Measurements from ENCODE around the gene SPP2. TPM values are rescaled to one million over a fixed set of nuclear protein-coding genes. Genes with fewer than 3 reads are reported as not detected.

Gene SPP2, protein sequence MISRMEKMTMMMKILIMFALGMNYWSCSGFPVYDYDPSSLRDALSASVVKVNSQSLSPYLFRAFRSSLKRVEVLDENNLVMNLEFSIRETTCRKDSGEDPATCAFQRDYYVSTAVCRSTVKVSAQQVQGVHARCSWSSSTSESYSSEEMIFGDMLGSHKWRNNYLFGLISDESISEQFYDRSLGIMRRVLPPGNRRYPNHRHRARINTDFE
- total RNA-seq: not detected
- long read RNA-seq: 0 reads

- intact Hi-C loops (cut with DNase I): no loop called here
- DNase-seq (ENCODE audit: missing footprints) (no peak), ATAC-seq (no peak)
Measured at GRCh38 chr2:234050455-234051135, at the start of gene SPP2. Gene SPP2, plus strand, starts transcription at chr2:234050702. Its CDS starts 85 bp downstream, at chr2:234050787.

DNA sequence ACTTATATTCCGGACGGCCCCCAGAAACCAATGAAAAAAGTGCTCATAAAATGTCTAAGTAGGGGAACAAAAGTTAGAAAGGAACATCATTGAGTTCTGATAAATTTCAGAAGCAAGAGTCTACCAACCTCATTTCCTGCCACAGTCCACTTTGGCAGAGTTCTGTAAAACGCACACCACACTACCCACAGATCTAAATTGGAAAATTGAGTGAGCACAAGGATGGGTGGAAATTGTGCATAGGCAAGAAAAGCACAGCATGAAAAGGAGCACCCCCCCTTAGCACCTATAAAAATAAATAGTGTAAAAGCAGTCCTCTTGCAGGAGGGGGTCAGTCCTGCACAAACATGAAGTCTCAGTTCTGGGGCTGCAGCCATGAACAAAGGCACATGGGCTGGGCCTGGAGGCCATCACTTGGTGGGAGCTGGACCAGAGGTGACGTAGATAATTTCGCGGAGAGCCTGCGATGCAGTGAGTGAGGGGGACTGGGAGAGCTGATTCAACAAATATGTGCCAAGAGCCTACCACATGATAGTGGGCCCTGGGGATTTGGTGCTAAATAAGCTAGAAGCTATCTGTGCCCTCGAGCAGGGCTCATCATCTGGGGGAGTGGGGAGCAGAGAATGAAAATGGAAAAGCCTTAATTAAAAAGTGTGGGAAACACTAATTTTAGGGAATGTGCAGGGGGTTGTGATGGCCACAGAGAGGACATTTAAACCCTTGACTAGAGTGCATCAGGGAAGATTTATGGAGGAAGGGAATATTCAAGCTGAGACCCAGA, 48.9 kb upstream of the SPP2 start:
- DNase-seq (ENCODE audit: missing footprints): no peak
- ATAC-seq: no peak
- intact Hi-C loops (cut with DNase I): no loop called here

GRCh38 chr2:234002281-234002680, 48.2 kb upstream of the SPP2 start:
- no peak for ATAC-seq

GRCh38 chr2:234003972-234004617, 46.4 kb upstream of the SPP2 start:
- ATAC-seq (no peak), DNase-seq (ENCODE audit: missing footprints) (no peak)
- intact Hi-C loops (cut with DNase I): no loop called here

More at GRCh38 chr2:234002281-234002680, 48.2 kb upstream of the SPP2 start:
- intact Hi-C loops (cut with DNase I): no loop called here
- no peak for DNase-seq (ENCODE audit: missing footprints)

DNA sequence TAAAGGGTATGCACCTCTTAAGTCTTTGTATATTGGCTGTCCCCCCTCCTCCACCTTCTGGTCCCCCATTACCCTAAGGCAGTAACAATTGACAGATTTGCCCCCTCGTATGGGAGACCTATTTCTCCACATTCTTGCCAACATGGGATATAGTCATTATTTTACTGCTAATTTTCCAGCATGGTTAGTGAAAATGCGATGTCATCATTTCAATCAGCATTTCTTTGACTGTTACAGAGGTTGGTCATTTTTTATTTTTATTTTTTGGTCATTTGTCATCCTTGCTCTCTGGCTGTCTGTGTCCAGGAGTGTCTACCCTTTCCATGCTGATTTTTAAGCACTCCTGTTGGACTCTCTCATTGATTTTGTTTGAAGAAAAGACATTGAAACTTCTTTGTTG, 45.4 kb upstream of the SPP2 start:
- intact Hi-C loops (cut with DNase I): no loop called here
- no peak for DNase-seq (ENCODE audit: missing footprints)
- no peak for ATAC-seq

DNA sequence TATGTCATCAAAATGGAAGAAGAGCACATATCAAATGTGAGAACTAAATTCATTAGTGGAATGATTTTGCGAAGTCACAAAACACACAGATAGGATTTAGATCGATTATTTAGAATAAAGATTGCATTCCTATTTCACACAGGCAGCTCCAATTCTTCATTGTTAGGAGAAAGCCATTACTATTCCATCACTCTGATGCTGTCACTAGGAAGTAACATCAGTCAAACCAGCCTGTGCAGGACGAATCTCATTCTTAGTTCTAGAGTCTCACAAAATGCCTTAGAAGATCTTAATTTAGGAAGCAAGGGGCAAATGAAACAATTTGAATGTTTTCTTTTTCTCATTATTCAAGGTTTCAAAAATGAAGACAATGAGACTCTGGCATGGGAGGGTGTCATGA, 44.0 kb upstream of the SPP2 start:
- intact Hi-C loops (cut with DNase I): no loop called here
- DNase-seq (ENCODE audit: missing footprints): no peak
- no peak for ATAC-seq

GRCh38 chr2:234014427-234014826, 36.1 kb upstream of the SPP2 start:
- intact Hi-C loops (cut with DNase I): no loop called here
- no peak for DNase-seq (ENCODE audit: missing footprints)
- ATAC-seq: no peak

- no peak for ATAC-seq
- DNase-seq (ENCODE audit: missing footprints): no peak
- intact Hi-C loops (cut with DNase I): no loop called here
Measured at GRCh38 chr2:234015861-234016260, 34.6 kb upstream of the SPP2 start.

DNA sequence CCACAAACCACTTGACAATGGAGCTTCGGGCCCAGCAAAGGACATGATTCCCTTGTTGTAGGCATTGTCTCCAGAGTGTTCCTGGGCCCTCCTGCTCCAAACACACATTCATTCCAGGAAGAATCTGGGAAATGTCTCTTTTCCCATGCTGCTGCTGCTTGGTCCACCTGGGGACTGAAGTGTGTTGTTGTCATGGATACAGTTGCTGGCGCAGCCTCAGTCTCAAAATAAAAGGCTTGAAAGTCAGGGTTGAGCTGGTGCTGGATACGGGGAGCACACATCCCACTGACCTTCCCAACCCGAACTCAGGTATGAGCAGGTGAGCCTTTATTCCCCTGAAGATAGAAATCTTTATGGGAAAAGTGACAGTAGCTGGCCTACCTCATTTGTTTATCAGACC, 30.6 kb upstream of the SPP2 start:
- DNase-seq (ENCODE audit: missing footprints): no peak
- no peak for ATAC-seq
- intact Hi-C loops (cut with DNase I): no loop called here

GRCh38 chr2:234020332-234020731, 30.2 kb upstream of the SPP2 start:
- no peak for DNase-seq (ENCODE audit: missing footprints)
- intact Hi-C loops (cut with DNase I): no loop called here
- ATAC-seq: no peak

DNA sequence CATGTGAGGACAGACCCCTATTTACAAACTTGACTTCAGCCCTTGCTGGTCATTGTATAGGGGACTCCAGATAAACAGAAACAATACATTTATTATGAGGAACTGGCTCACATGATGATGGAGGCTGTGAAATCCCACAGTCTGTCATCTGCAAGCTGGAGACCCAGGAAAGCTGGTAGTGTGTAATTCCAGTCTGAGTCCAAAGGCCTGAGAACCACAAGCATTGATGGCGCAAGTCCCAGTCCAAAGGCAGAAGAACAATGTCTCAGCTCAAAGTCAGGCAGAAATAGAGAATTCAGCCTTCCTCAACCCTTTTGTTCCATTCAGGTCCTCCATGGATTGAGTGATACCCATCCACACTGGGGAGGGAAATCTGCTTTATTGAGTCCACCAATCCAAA, 28.1 kb upstream of the SPP2 start:
- ATAC-seq (no peak), DNase-seq (ENCODE audit: missing footprints) (no peak)
- intact Hi-C loops (cut with DNase I): no loop called here

DNA sequence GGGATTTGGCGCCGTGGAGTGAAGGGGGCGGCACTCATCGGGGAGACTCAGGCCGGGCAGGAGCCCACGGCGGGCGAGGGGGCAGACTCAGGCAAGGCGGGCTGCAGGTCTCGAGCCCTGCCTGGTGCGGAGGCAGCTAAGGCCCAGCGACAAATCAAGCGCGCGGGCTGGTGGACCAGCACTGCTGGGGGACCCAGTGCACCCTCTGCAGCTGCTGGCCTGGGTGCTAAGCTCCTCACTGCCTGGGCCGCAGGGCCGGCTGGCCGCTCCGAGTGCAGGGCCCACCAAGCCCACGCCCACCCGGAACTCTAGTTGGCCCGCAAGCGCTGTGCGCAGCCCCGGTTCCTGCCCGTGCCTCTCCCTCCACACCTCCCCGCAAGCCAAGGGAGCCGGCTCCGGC, 26.2 kb upstream of the SPP2 start:
- intact Hi-C loops (cut with DNase I): no loop called here
- no peak for DNase-seq (ENCODE audit: missing footprints)
- no peak for ATAC-seq

GRCh38 chr2:234025466-234025865, 25.0 kb upstream of the SPP2 start:
- ATAC-seq (no peak), DNase-seq (ENCODE audit: missing footprints) (no peak)
- intact Hi-C loops (cut with DNase I): no loop called here

DNA sequence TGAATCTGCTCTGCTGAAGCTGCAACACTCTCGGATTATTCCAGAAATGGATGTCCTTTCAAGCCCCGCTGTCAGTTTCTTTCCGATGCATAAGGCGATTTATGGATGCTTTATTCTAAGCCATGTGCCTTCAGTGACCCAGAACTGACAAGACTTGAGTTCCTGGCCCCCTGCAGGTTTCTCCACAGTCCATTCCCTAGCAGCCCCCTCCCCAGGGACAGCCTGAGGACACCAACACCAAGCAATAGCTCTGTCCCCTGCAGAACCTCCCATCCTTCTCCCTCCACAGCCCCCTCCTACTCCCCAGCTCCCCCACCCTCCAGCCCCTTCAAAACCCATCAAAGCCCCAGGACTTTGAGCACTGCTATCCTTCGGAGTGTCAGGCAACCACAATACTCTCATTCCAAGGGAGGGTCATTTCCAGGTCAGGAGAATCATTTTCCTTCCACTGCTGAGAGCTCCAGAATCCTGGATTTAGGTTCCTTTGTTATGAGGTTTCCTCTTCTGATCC, 24.6 kb upstream of the SPP2 start:
- ATAC-seq (no peak), DNase-seq (ENCODE audit: missing footprints) (no peak)
- intact Hi-C loops (cut with DNase I): no loop called here

DNA sequence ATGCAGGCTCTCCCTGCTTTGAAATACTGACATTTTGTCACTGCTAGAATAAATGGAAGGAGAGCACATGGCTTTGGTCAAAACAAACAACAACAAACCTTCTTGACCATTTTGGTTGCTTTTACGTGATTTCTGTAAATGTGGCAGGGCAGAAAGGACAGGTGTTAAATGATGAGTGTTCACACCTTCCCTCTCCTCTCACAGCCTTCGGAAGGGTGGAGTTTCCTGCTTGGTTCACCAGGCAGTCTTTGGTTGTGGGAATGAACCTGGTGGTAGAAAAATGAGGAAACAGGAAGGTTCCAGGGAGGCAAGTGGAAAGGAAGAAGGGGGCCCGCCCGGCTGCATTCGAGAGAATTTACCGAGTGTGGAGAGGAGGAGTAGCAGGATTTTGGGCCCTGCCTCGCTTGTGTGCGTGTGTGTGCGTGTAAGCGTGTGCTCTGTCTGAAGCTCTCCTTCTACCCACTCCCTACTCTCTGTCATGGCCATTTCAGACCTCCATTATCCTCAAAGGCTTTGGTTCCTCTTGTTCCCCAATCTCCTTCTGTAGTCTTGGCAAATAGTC, 23.7 kb upstream of the SPP2 start:
- no peak for DNase-seq (ENCODE audit: missing footprints)
- intact Hi-C loops (cut with DNase I): no loop called here
- no peak for ATAC-seq

DNA sequence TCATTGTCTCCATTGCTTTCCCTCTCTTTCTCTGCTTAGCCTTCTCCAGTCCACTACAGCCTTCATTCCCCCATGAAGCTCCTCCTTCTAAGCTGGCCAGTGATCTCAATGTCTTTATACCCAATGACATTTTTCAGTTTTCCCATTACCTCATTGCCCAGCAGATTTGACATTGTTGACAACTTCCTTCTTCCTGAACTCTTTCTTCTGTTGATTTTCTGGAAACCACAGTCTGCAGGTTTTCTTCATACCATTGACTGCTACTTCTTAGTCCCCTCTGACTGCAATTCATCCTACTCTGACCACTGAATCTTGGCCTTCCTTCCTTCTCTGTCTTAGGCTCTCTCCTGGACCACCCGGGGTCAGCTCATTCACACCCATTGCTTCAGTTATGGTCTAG, 22.9 kb upstream of the SPP2 start:
- intact Hi-C loops (cut with DNase I): no loop called here
- ATAC-seq: no peak
- DNase-seq (ENCODE audit: missing footprints): no peak

GRCh38 chr2:234029150-234029733, 21.3 kb upstream of the SPP2 start:
- DNase-seq (ENCODE audit: missing footprints) (no peak), ATAC-seq (no peak)
- intact Hi-C loops (cut with DNase I): no loop called here

DNA sequence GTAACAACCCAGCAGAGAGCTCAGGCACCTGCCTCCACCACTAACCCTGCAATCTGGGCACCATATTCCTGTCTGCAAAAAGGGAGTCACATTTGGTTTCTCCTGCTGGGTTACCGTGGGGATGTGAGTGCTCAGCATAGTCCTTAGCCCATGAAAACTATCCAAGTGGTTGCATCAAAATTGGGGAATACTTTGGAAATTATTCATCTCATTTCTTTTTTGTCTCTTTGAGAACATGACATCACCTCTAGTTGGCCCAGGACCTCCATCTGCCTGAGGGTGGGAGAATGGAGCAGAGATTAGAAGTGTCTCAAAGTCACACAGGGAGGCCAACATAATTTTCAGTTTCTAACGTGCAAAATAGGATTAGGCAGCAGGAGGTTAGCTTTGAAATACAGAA, 19.3 kb upstream of the SPP2 start:
- DNase-seq (ENCODE audit: missing footprints) (no peak), ATAC-seq (no peak)
- intact Hi-C loops (cut with DNase I): no loop called here
